Esophagus muscularis mucosa (tissue), 4 donors: ENCODE data around the gene HSPB7. TPM values are rescaled to one million over a fixed set of nuclear protein-coding genes. Genes with fewer than 3 reads are reported as not detected.

Experiments
- DNase-seq: peaks from one replicate; pipeline ENCODE4 v3.0.0-alpha.2; 2017; ENCODE audit errors: extremely low spot score
- H3K27ac ChIP-seq, 4 donors: fragments of 200-600 bp; sonication (generic); replicated peaks in 1 of 4; 1 replicate in 3 of 4; 2 replicates in 1 of 4; pipeline ENCODE4 v1.5.1; 2016 to 2019; ENCODE audit warnings: mild to moderate bottlenecking in 1 of 4
- H3K27me3 ChIP-seq, 4 donors: fragments of 200-600 bp; sonication (generic); one replicate each; pipeline versions ENCODE4 v1.5.1 to v1.6.0; 2016 to 2019
- H3K36me3 ChIP-seq, 4 donors: fragments of 200-600 bp; sonication (generic); one replicate each; pipeline ENCODE4 v1.5.1; 2016 to 2019
- H3K4me1 ChIP-seq, 4 donors: fragments of 200-600 bp; sonication (generic); one replicate each; pipeline ENCODE4 v1.5.1; 2016 to 2019
- H3K4me3 ChIP-seq, 4 donors: fragments of 200-600 bp; sonication (generic); 1 replicate in 2 of 4; 2 replicates in 2 of 4; pipeline ENCODE4 v1.5.1; 2016 to 2019; ENCODE audit warnings: mild to moderate bottlenecking in 4 of 4, moderate library complexity in 1 of 4
- H3K9me3 ChIP-seq, 4 donors: fragments of 200-600 bp; sonication (generic); 1 replicate in 3 of 4; 2 replicates in 1 of 4; pipeline ENCODE4 v1.5.1; 2016 to 2019
- EP300 ChIP-seq: sonication (generic); formaldehyde crosslinking; IDR thresholded peaks from one replicate; pipeline ENCODE4 v1.6.1; 2017; ENCODE audit warnings: antibody characterized with exemption
- POLR2A ChIP-seq: fragments of 450-650 bp; IDR thresholded peaks from one replicate; pipeline ENCODE4 v1.6.1; 2017; ENCODE audit warnings: antibody characterized with exemption, moderate library complexity, mild to moderate bottlenecking, low read depth
- POLR2AphosphoS5 ChIP-seq, 2 donors: sonication (generic); formaldehyde crosslinking; IDR thresholded peaks; one replicate each; pipeline ENCODE4 v1.6.1; 2017; ENCODE audit warnings: antibody characterized with exemption in 2 of 2
- whole genome bisulfite sequencing: methylation state at CpG from one replicate; pipeline ENCODE4 v1.1.5; 2018; 5-methylcytosine and 5-hydroxymethylcytosine counted together
- intact Hi-C: fragments of 100-400 bp; cut with DNase I; formaldehyde crosslinking; loops from one replicate; pipeline ENCODE4 v1.15.1; 2023
- total RNA-seq, 4 donors: library from RNA; depleted of rRNA; stranded (reverse); fragments of >200 nt; gene quantifications; one replicate each; pipeline versions ENCODE4 v1.1.0 to v1.2.1, GENCODE V29; 2016
- TF ChIP-seq, protein P1 (sequence below), 3 experiments: fragments of 200-600 bp in 2 of 3; fragments of 450-650 bp in 1 of 3; sonication (generic) in 2 of 3; IDR thresholded peaks; one replicate each; pipeline ENCODE4 v1.5.1; 2017 to 2019; ENCODE audit warnings: antibody characterized with exemption in 3 of 3, mild to moderate bottlenecking in 2 of 3, moderate library complexity in 1 of 3

The HSPB7 gene
- total RNA-seq, 4 donors from 2014 or later = 111 to 408 (median 279) TPM

GRCh38 chr1:16009678-16010077 lies 8.2 kb downstream of the HSPB7 start:
- 93% methylated on average over 10 of the region's 11 CpGs for WGBS
- intact Hi-C loops = loop anchor here (1.0 to 2.0 kb wide), 3 partner anchors 19 to 47 kb away; no protein-coding TSS in a partner anchor
- Histone ChIP-seq H3K4me1 (peaks cover 22 to 28% (median 25%) of the 10 kb centered on the region in 4 donors), H3K27ac (no peak overlapping the region), H3K9me3 (no peaks in the 10 kb centered on the region), H3K36me3 (no peaks in the 10 kb centered on the region), H3K4me3 (no peak overlapping the region), H3K27me3 (no peaks in the 10 kb centered on the region)
- no peak for DNase-seq
- TF ChIP-seq, protein P1, sequence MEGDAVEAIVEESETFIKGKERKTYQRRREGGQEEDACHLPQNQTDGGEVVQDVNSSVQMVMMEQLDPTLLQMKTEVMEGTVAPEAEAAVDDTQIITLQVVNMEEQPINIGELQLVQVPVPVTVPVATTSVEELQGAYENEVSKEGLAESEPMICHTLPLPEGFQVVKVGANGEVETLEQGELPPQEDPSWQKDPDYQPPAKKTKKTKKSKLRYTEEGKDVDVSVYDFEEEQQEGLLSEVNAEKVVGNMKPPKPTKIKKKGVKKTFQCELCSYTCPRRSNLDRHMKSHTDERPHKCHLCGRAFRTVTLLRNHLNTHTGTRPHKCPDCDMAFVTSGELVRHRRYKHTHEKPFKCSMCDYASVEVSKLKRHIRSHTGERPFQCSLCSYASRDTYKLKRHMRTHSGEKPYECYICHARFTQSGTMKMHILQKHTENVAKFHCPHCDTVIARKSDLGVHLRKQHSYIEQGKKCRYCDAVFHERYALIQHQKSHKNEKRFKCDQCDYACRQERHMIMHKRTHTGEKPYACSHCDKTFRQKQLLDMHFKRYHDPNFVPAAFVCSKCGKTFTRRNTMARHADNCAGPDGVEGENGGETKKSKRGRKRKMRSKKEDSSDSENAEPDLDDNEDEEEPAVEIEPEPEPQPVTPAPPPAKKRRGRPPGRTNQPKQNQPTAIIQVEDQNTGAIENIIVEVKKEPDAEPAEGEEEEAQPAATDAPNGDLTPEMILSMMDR (IDR thresholded peaks at IDR 0.05) = no peak
- peak in 1 of 2 donors; percentile 57 for TF ChIP-seq POLR2AphosphoS5 (IDR thresholded peaks at IDR 0.05)
- TF ChIP-seq POLR2A = no peak

DNA sequence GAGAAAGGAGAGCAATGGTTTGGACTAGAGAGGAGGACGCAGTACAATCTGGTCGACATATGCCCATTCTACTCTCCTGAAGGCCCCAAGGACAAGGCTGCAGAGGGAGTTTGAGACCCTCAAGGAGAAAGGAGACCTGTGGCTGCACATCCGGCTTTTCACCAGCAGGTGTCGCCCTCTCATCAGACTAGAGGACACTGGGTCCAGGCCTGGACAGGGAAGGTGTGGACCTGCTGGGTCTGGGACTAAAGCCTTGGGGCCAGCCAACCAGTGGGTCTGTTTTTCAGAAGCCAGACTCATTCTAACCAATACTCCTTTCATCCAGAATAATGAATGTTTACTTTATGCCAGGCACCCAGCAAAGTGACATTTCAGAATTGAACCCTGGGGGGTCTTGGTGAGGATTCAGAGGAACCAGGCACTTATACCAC lies 8.8 kb downstream of the HSPB7 start:
- no peak for TF ChIP-seq EP300
- TF ChIP-seq, protein P1 (IDR thresholded peaks at IDR 0.05) = peak; percentile 97 to 99 (median 99)
- TF ChIP-seq POLR2AphosphoS5 (IDR thresholded peaks at IDR 0.05) = peak in 1 of 2 donors; percentile 35
- intact Hi-C loops = loop anchor here (1.0 to 2.0 kb wide), 2 partner anchors 23 to 48 kb away; no protein-coding TSS in a partner anchor
- H3K9me3 ChIP-seq = no peaks in the 10 kb centered on the region
- peak; percentile 95 for DNase-seq
- H3K4me3 ChIP-seq = no peak overlapping the region
- no peaks in the 10 kb centered on the region for H3K27me3 ChIP-seq
- H3K4me1 ChIP-seq = peaks cover 18 to 22% (median 19%) of the 10 kb centered on the region in 4 donors
- no peaks in the 10 kb centered on the region for H3K36me3 ChIP-seq
- no peak overlapping the region for H3K27ac ChIP-seq
- WGBS = 0% methylated on average over 3 of the region's 4 CpGs

GRCh38 chr1:16007671-16008341 lies 10.0 kb downstream of the HSPB7 start:
- intact Hi-C loops = loop anchor here (2.0 kb wide), 1 partner anchor 49 kb away; no protein-coding TSS in a partner anchor
- Histone ChIP-seq H3K4me3 (no peak overlapping the region), H3K4me1 (peaks cover 5 to 9% (median 7%) of the 10 kb centered on the region in 4 donors), H3K36me3 (no peaks in the 10 kb centered on the region), H3K9me3 (no peaks in the 10 kb centered on the region), H3K27ac (no peak overlapping the region), H3K27me3 (no peaks in the 10 kb centered on the region)
- TF ChIP-seq EP300 (no peak), POLR2A (no peak), POLR2AphosphoS5 (IDR thresholded peaks at IDR 0.05) (no peak)
- TF ChIP-seq, protein P1 (IDR thresholded peaks at IDR 0.05) = no peak
- 86% methylated on average over 6 of the region's 6 CpGs for WGBS
- DNase-seq = no peak

- 73% methylated on average over 9 of the region's 9 CpGs for WGBS
- no peak overlapping the region for H3K4me3 ChIP-seq
- DNase-seq = no peak
- H3K27ac ChIP-seq = no peak overlapping the region
- H3K27me3 ChIP-seq = no peaks in the 10 kb centered on the region
- intact Hi-C loops = no loop called here
- no peaks in the 10 kb centered on the region for H3K9me3 ChIP-seq
- H3K4me1 ChIP-seq = peaks cover 0 to 3% (median 0%) of the 10 kb centered on the region in 4 donors
- H3K36me3 ChIP-seq = no peaks in the 10 kb centered on the region
- TF ChIP-seq POLR2A (no peak), EP300 (no peak), POLR2AphosphoS5 (IDR thresholded peaks at IDR 0.05) (no peak)
- TF ChIP-seq, protein P1 (IDR thresholded peaks at IDR 0.05) = no peak
These were observed 11.0 kb downstream of the HSPB7 start for GRCh38 chr1:16006552-16007485.
